Measurements from ENCODE around the gene CDX1.
"Not testable (repeated sequence)": the region's sequence is repeated elsewhere in the genome, so short reads cannot be mapped to it uniquely, and the experiment has no call there.

CDX1 gene

DNA sequence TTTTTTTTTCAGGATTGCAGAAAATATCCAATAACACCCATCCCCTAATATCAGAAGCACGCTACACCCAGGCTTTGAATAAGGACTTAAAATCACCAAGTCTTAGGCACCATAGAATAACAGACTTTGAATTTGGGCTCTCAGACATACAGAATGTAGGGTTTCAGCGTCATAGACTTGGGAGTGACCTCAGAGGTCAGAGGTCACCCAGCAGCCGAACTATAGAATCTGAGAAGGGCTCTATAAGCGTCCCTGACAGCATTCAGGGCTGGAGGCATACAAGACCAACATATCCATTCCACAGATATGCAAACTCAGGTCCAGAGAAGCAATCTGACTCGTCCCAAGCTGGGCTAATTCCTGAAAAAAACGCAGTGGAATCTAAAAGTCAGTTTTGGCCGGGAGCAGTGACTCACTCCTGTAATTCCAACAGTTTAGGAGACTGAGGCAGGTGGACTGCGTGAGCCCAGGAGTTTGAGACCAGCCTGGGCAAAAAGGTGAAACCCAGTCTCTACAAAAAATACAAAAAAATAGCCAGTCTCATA, 58.0 kb downstream of the CDX1 start:
- DNase-seq (ENCODE audit: low spot score) (no peak), FAIRE-seq (no peak)

GRCh38 chr5:150227036-150227435, 60.5 kb downstream of the CDX1 start:
- FAIRE-seq (no peak), DNase-seq (ENCODE audit: low spot score) (no peak)

DNA sequence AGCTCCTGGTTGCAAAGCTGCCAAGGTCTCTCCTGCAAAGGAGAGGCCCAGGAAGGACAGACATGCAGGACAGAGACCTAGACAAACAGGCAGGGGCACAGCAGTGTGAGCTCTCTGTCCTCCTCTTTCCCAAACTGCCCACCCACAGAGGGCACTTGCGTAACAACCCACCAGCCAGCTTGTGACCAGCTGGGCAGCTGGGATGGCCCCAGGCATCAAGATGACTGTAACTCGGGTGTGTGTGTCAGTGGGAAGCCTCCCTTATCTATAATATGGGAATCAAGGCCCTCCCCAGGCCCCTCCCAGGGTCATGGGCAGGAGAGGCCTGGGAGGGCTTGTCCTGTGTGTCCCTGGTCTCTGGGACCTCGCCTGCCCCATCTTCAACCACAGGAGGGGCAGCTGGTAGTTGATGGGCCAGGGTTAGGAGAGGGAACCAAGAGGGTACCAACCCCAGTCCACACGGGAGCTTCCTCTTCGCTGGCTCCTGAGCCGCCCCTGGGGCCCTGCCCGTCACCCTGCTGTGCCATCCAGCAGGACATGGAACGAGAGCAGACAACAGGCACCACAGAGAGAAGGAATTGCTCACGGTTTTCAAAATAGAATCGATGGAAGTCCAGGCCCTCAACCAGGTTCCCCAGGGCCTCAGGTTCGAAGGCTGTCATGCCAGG, 61.2 kb downstream of the CDX1 start:
- DNase-seq (ENCODE audit: low spot score): no peak
- no peak for FAIRE-seq

DNA sequence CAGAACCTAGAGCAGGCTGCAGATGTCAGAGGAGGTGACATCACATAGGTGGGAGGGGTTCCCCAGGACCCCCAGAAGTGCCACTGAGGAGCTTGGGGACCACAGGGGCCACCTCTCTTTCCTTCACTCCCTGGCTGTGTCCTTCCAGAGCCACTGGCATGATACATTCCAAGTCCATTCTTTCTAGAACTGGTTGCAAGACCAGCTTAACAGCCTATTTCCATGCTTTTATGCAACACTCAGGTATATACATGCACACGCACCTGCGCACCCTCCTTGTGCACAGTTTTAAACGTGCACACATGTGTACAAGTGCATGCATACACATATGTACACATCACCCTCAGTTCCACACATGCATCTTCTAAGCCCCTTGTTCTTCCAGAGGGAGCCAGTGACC, 63.0 kb downstream of the CDX1 start:
- no peak for DNase-seq (ENCODE audit: low spot score)
- FAIRE-seq: peak; percentile 67

GRCh38 chr5:150230842-150231241, 64.3 kb downstream of the CDX1 start:
- DNase-seq (ENCODE audit: low spot score) (no peak), FAIRE-seq (no peak)

DNA sequence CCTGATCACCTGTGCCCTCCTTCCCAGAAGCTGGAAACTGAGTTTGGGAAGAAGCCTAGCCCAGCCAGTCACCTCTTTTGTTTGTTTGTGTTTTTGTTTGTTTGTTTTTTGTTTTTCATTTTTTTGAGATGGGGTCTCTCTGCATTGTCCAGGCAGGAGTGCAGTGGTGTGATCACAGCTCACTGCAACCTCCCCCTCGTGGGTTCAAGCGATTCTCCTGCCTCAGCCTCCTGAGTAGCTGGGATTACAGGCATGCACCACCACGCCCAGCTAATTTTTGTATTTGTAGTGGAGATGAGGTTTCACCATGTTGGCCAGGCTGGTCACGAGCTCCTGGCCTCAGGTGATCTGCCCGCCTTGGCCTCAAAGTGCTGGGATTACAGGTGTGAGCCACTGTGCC, 67.1 kb downstream of the CDX1 start:
- FAIRE-seq; DNase-seq (ENCODE audit: low spot score): not testable (repeated sequence)

Measured in urothelium cell line (cell line).